Karpas-422 (cell line): Measurements from ENCODE around the gene TP53I11. TPM values are rescaled to one million over a fixed set of nuclear protein-coding genes. Genes with fewer than 3 reads are reported as not detected.

Source experiments
- DNase-seq: peaks from one replicate; pipeline ENCODE4 v3.0.0-alpha.2; 2015
- H2AFZ ChIP-seq: fragments of 200-600 bp; sonication (generic); 2 replicates; pipeline ENCODE4 v1.6.1; 2014; ENCODE audit warnings: antibody characterized with exemption, low read length, mixed read lengths
- H3K27ac ChIP-seq: fragments of 200-600 bp; sonication (generic); 2 replicates; pipeline ENCODE4 v1.5.1; 2014; ENCODE audit warnings: mild to moderate bottlenecking, low read length, moderate library complexity
- H3K27me3 ChIP-seq: fragments of 200-600 bp; sonication (generic); 2 replicates; pipeline ENCODE4 v1.6.1; 2014; ENCODE audit warnings: low read length, mixed read lengths
- H3K36me3 ChIP-seq: fragments of 200-600 bp; sonication (generic); 2 replicates; pipeline ENCODE4 v1.6.1; 2014; ENCODE audit warnings: low read length, mixed read lengths; ENCODE audit not compliant: insufficient read depth
- H3K4me1 ChIP-seq: fragments of 200-600 bp; sonication (generic); 2 replicates; pipeline ENCODE4 v1.6.1; 2014; ENCODE audit warnings: mild to moderate bottlenecking, low read length, mixed read lengths
- H3K4me2 ChIP-seq: fragments of 200-600 bp; sonication (generic); 2 replicates; pipeline ENCODE4 v1.6.1; 2014; ENCODE audit warnings: low read length, low read depth, mild to moderate bottlenecking; ENCODE audit not compliant: poor library complexity, severe bottlenecking
- H3K4me3 ChIP-seq: fragments of 200-600 bp; sonication (generic); 2 replicates; pipeline ENCODE4 v1.5.1; 2014; ENCODE audit warnings: mild to moderate bottlenecking, antibody characterized with exemption, low read length, mixed read lengths
- H3K79me2 ChIP-seq: fragments of 200-600 bp; sonication (generic); 2 replicates; pipeline ENCODE4 v1.6.1; 2014; ENCODE audit warnings: mild to moderate bottlenecking, low read length, mixed read lengths
- H3K9ac ChIP-seq: fragments of 200-600 bp; sonication (generic); 2 replicates; pipeline ENCODE4 v1.6.0; 2014; ENCODE audit warnings: low read length
- H3K9me2 ChIP-seq: fragments of 200-600 bp; sonication (generic), shearing (Covaris generic); replicated peaks from 2 replicates; pipeline ENCODE4 v1.6.0; 2014; ENCODE audit warnings: mild to moderate bottlenecking, low read length, moderate library complexity; ENCODE audit not compliant: insufficient read depth
- H3K9me3 ChIP-seq: fragments of 300-700, 200-600 bp; sonication (generic); 2 replicates; pipeline ENCODE4 v1.6.1; 2014; ENCODE audit warnings: low read length, mixed read lengths
- H4K20me1 ChIP-seq: fragments of 200-600 bp; sonication (generic); 2 replicates; pipeline ENCODE4 v1.6.1; 2014; ENCODE audit warnings: mild to moderate bottlenecking, antibody characterized with exemption, low read length, low read depth; ENCODE audit not compliant: insufficient read depth
- total RNA-seq: library from RNA; depleted of rRNA; stranded (reverse); fragments of >200 nt; shearing (Covaris generic); gene quantifications from 2 replicates; pipeline ENCODE4 v1.2.3, GENCODE V29; 2014; ENCODE audit warnings: low replicate concordance

Gene TP53I11
- total RNA-seq, 1 experiment from 2014 or later, result 0.34 TPM

- H3K4me3 ChIP-seq, result no peak overlapping the region
- no peaks in the 10 kb centered on the region for H3K79me2 ChIP-seq
- no peaks in the 10 kb centered on the region for H3K9me2 ChIP-seq
- H3K4me1 ChIP-seq, result no peaks in the 10 kb centered on the region
- no peak for DNase-seq
- H3K27me3 ChIP-seq, result no peaks in the 10 kb centered on the region
- H3K36me3 ChIP-seq, result no peaks in the 10 kb centered on the region
- H4K20me1 ChIP-seq, result no peaks in the 10 kb centered on the region
- H3K4me2 ChIP-seq, result no peak overlapping the region
- no peak overlapping the region for H3K27ac ChIP-seq
- H2AFZ ChIP-seq, result no peak overlapping the region
- no peak overlapping the region for H3K9ac ChIP-seq
- no peaks in the 10 kb centered on the region for H3K9me3 ChIP-seq
Measured at GRCh38 chr11:44957040-44957515, 6.4 kb upstream of the TP53I11 start.

DNA sequence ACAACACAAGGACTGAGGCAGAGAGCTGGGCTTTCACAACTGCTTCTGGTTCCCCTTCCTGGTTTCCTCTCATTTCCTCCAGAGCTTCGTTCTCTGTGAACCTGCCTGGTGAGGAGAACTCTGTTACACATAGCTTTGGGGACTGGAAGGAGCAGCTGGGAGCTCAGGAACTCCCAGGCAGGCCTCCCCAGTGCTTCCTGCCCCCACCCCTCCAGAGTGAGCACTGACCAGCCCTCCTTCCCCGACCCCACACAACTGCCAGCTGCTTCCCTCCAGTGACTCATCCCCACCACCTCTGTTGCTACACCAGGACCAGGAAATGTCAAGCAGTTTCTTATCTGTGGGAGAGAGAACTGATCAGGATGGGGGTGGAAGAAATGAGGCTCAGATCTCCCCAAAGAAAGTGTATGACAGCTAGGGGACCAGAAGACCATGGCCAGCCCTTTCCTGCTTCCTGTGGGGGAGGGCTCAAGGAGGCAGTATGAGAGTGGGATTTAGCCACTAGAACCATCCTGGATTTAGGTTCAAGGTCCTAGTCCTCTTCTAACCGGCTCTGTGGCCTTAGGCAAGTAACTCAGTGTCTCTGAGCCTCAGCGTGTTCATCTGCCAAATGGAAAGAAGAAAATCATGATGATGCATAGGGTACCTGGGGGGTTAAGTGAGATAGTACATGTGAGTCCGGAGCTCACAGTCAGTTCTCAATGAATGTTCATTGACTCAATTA is 4.5 kb upstream of the TP53I11 start:
- Histone ChIP-seq H3K4me3 (no peak overlapping the region), H3K4me1 (no peaks in the 10 kb centered on the region), H3K9ac (no peak overlapping the region), H4K20me1 (no peaks in the 10 kb centered on the region), H3K4me2 (no peak overlapping the region), H2AFZ (no peak overlapping the region), H3K9me3 (no peaks in the 10 kb centered on the region), H3K27me3 (no peaks in the 10 kb centered on the region), H3K27ac (no peak overlapping the region), H3K36me3 (no peaks in the 10 kb centered on the region), H3K79me2 (no peaks in the 10 kb centered on the region), H3K9me2 (no peaks in the 10 kb centered on the region)
- no peak for DNase-seq

DNA sequence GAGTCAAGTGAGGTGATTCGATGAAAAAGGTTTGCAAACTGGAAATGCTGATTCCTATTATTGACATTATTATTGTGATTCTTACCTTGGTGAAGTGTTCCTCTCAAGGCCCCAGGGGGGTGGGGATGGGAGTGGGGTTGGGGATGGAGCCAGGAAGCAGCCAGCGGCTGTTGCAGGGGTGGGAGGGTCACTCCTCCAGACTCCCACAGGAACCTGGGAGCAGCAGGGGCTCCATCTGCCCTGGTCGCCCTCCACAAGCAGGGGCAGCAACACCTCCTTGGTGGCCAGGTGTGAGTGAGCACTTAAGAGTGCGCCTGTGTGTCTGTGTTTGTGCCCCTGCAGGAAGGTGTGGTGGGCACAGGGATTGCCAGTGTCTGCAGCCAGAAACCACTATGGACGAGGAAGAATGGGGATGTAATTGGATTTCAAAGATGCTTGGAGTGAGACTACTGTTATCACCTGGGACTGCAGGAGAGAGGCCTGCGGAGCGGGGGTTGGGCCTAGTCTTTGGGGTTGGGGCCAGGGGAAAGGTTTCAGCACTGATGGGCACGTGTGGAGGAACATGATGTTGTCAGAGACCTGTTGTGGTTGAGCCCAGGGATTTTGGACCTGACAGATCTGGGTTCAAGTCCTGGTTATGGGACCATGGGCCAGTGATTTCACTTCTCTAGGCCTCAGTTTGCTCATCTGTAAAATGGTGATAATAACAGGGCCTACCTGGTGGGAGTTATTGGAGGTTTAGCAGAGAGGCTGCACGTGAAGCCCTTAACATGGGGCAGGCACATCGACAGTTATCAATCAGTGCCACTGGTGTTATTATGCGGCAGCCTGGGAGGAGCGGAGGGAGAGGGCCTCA is 3.6 kb upstream of the TP53I11 start:
- Histone ChIP-seq H3K79me2 (no peaks in the 10 kb centered on the region), H3K4me2 (no peak overlapping the region), H3K9ac (no peak overlapping the region), H2AFZ (no peak overlapping the region), H3K36me3 (no peaks in the 10 kb centered on the region), H3K4me3 (no peak overlapping the region), H3K4me1 (no peaks in the 10 kb centered on the region), H3K27ac (no peak overlapping the region), H3K9me3 (no peaks in the 10 kb centered on the region), H4K20me1 (no peaks in the 10 kb centered on the region), H3K27me3 (no peaks in the 10 kb centered on the region), H3K9me2 (no peaks in the 10 kb centered on the region)
- no peak for DNase-seq

- no peak overlapping the region for H2AFZ ChIP-seq
- H3K9ac ChIP-seq, result no peak overlapping the region
- no peaks in the 10 kb centered on the region for H3K27me3 ChIP-seq
- no peaks in the 10 kb centered on the region for H3K9me2 ChIP-seq
- H4K20me1 ChIP-seq, result no peaks in the 10 kb centered on the region
- no peak overlapping the region for H3K4me2 ChIP-seq
- H3K36me3 ChIP-seq, result no peaks in the 10 kb centered on the region
- no peak for DNase-seq
- no peaks in the 10 kb centered on the region for H3K79me2 ChIP-seq
- no peak overlapping the region for H3K4me3 ChIP-seq
- no peaks in the 10 kb centered on the region for H3K4me1 ChIP-seq
- no peaks in the 10 kb centered on the region for H3K9me3 ChIP-seq
- H3K27ac ChIP-seq, result no peak overlapping the region
Measured at GRCh38 chr11:44952500-44953260, 2.0 kb upstream of the TP53I11 start.

- no peak overlapping the region for H3K9ac ChIP-seq
Measured at GRCh38 chr11:44952082-44952481, 1.4 kb upstream of the TP53I11 start.

DNA sequence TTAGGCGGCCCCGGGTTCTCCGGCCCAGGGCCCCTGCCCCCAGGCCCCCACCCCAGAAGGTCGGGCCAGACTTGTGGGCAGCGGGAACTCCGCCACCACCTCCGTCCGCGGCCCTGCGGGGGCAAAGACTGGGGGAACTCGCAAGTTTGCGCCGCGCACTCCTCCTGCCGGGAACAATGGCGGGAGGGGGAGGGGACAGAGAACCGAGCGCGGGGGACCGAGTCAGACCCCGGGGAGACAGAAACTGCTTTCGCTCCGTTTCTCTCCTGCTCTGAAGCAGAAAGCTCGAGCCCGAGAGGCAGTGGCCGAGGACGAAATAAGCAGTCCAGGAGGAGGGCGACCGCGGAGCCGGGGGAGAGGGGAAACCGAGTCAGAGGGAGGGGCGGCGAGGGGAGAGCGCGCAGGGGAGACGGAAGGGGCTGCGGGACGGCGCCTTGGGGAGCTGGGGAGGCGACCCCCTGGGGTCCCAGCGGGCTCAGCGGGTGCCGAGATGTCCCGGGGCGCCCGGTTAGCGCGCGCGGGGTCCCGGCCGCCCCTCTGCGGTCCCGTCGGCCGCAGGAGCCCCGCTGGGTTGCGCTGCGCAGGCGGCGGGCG is 555 bp downstream of the TP53I11 start:
- Histone ChIP-seq H3K36me3 (no peaks in the 10 kb centered on the region), H3K27ac (no peak overlapping the region), H3K79me2 (no peaks in the 10 kb centered on the region), H3K4me2 (no peak overlapping the region), H3K9me3 (no peaks in the 10 kb centered on the region), H4K20me1 (no peaks in the 10 kb centered on the region), H3K4me1 (peaks cover 6% of the 10 kb centered on the region), H3K9ac (no peak overlapping the region), H3K4me3 (no peak overlapping the region), H3K27me3 (no peaks in the 10 kb centered on the region), H2AFZ (no peak overlapping the region), H3K9me2 (no peaks in the 10 kb centered on the region)
- no peak for DNase-seq

More at GRCh38 chr11:44952082-44952481, 1.4 kb upstream of the TP53I11 start:
- Histone ChIP-seq H3K4me2 (no peak overlapping the region), H4K20me1 (no peaks in the 10 kb centered on the region), H2AFZ (no peak overlapping the region), H3K27ac (no peak overlapping the region), H3K9me2 (no peaks in the 10 kb centered on the region), H3K4me1 (no peaks in the 10 kb centered on the region), H3K9me3 (no peaks in the 10 kb centered on the region), H3K79me2 (no peaks in the 10 kb centered on the region), H3K27me3 (no peaks in the 10 kb centered on the region), H3K36me3 (no peaks in the 10 kb centered on the region), H3K4me3 (no peak overlapping the region)
- DNase-seq, result no peak

DNA sequence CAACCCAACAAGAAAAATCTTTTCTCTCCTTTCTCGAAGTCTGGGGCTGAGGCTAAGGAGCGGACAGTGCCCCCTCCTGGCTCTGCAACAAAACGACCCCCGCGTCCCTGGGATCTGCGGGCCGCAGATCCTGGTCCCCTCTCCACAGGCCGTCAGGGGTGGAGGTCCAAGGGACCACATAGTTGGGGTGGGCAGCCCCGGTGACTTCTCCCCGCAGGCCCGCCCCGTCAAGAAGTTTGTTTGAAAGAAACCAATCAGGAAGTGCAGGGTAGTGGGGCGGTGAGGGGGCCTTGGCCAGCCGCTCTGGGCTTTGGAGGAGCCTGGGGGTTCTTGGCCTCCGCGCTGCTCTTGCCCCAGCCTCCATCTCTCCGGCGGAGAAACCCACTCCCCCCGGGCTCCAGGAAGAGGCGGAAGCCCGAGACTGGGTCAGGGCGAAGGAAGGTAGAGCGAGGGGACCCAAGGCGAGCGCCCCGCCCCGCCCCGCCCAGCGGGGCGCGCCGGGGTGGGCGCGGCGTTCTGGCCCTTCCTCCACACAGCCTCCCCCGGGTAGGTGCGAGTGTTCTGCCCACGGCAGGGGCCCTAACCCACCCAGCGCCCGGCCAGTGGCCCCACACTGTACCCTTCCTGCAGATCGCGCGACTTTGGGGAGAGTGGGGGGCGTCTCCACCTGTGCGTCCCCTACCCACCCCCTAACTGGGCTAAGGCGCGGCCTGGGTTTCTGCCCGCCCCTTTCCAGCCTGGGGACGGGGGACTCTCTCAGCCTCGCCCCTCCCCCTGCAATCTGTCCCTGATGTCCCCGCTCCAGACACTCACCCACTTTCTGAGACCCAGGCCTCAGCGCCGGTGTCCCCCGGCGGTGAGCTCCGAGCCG is 1.3 kb downstream of the TP53I11 start:
- H4K20me1 ChIP-seq, result no peaks in the 10 kb centered on the region
- H3K36me3 ChIP-seq, result no peaks in the 10 kb centered on the region
- H3K4me3 ChIP-seq, result no peak overlapping the region
- no peak overlapping the region for H3K4me2 ChIP-seq
- H3K4me1 ChIP-seq, result peaks cover 6% of the 10 kb centered on the region
- no peaks in the 10 kb centered on the region for H3K9me3 ChIP-seq
- no peak overlapping the region for H2AFZ ChIP-seq
- no peak overlapping the region for H3K27ac ChIP-seq
- no peaks in the 10 kb centered on the region for H3K79me2 ChIP-seq
- no peak for DNase-seq
- H3K27me3 ChIP-seq, result no peaks in the 10 kb centered on the region
- no peak overlapping the region for H3K9ac ChIP-seq
- no peaks in the 10 kb centered on the region for H3K9me2 ChIP-seq
